Testis (tissue), 3 donors: Measurements from ENCODE around the gene TRIM29. TPM values are rescaled to one million over a fixed set of nuclear protein-coding genes. Genes with fewer than 3 reads are reported as not detected.

Experiments used
- DNase-seq: peaks from one replicate; pipeline ENCODE4 v3.0.0-alpha.2; 2019
- H3K27ac ChIP-seq, 2 donors: fragments of 200-600 bp; sonication (generic); one replicate each; pipeline ENCODE4 v1.5.1; 2019
- H3K27me3 ChIP-seq: fragments of 200-600 bp; sonication (generic); one replicate; pipeline ENCODE4 v1.5.1; 2019
- H3K36me3 ChIP-seq: fragments of 200-600 bp; sonication (generic); one replicate; pipeline ENCODE4 v1.5.1; 2017; ENCODE audit warnings: low read depth; ENCODE audit errors: missing control alignments
- H3K4me1 ChIP-seq: fragments of 200-600 bp; sonication (generic); one replicate; pipeline ENCODE4 v1.5.1; 2019
- H3K4me3 ChIP-seq, 2 donors: fragments of 200-600 bp; sonication (generic); one replicate each; pipeline ENCODE4 v1.5.1; 2017 to 2019
- H3K9me3 ChIP-seq: fragments of 200-600 bp; sonication (generic); one replicate; pipeline ENCODE4 v1.5.1; 2017
- POLR2A ChIP-seq: fragments of 450-650 bp; IDR thresholded peaks from one replicate; pipeline ENCODE4 v1.6.1; 2017; ENCODE audit warnings: antibody characterized with exemption, mild to moderate bottlenecking, moderate library complexity
- WGBS, 2 donors: methylation state at CpG; one replicate each; pipeline ENCODE4 v1.1.5; 2018; 5-methylcytosine and 5-hydroxymethylcytosine counted together
- intact Hi-C: fragments of 100-400 bp; cut with DNase I; formaldehyde crosslinking; loops from one replicate; pipeline ENCODE4 v1.15.1; 2023; ENCODE audit warnings: low total_unique reads
- polyA plus RNA-seq: library from polyadenylated mRNA; stranded (reverse); fragments of 350-450 nt; fragmentation: Illumina TruSeq; extraction: RNeasy Lipid Tissue Mini Kit (QIAGEN cat#74804); gene quantifications from one replicate; pipeline ENCODE4 v1.2.3, GENCODE V29; 2014; ENCODE audit warnings: low read depth, low replicate concordance; ENCODE audit not compliant: insufficient read depth
- total RNA-seq, 2 donors: library from RNA; depleted of rRNA; stranded (reverse); fragments of >200 nt; gene quantifications; one replicate each; pipeline ENCODE4 v1.2.3, GENCODE V29; 2016
- TF ChIP-seq, protein P1 (sequence below), 3 experiments: fragments of 450-650 bp in 2 of 3; fragments of 200-600 bp in 1 of 3; sonication (generic) in 1 of 3; IDR thresholded peaks; one replicate each; pipeline ENCODE4 v1.5.1; 2016 to 2019; ENCODE audit warnings: antibody characterized with exemption in 3 of 3, mild to moderate bottlenecking in 2 of 3, moderate library complexity in 1 of 3

The TRIM29 gene
- total and polyA plus RNA-seq, 3 donors from 2014 or later = 11.6 to 18.2 (median 12.3) TPM

DNA sequence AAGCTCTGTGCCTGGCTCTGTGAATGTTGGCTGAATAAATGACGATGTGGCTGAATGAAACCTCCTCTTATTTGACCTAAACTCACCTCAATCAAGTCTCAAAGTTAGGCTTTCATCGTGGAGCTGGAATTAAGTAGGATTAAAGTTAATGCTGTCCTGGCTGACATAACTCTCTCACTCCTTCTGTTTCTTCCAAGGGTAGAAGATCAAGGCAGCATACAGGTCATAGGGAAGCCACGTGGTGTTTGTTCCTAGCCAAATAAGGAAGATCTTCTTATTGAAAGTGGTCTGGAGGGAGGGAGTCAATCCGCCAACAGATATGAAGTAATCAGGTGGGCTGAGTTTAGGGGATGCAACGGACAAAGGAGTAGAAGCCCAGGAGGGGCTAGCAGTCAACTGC, 59.5 kb downstream of the TRIM29 start:
- DNase-seq = no peak
- no peaks in the 10 kb centered on the region for H3K27me3 ChIP-seq
- no peaks in the 10 kb centered on the region for H3K36me3 ChIP-seq
- no peaks in the 10 kb centered on the region for H3K9me3 ChIP-seq
- intact Hi-C loops = no loop called here
- H3K27ac ChIP-seq = no peak overlapping the region
- no peak overlapping the region for H3K4me3 ChIP-seq
- TF ChIP-seq, protein P1, sequence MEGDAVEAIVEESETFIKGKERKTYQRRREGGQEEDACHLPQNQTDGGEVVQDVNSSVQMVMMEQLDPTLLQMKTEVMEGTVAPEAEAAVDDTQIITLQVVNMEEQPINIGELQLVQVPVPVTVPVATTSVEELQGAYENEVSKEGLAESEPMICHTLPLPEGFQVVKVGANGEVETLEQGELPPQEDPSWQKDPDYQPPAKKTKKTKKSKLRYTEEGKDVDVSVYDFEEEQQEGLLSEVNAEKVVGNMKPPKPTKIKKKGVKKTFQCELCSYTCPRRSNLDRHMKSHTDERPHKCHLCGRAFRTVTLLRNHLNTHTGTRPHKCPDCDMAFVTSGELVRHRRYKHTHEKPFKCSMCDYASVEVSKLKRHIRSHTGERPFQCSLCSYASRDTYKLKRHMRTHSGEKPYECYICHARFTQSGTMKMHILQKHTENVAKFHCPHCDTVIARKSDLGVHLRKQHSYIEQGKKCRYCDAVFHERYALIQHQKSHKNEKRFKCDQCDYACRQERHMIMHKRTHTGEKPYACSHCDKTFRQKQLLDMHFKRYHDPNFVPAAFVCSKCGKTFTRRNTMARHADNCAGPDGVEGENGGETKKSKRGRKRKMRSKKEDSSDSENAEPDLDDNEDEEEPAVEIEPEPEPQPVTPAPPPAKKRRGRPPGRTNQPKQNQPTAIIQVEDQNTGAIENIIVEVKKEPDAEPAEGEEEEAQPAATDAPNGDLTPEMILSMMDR (IDR thresholded peaks at IDR 0.05) = no peak
- no peak for TF ChIP-seq POLR2A
- peaks cover 9% of the 10 kb centered on the region for H3K4me1 ChIP-seq
- 58 to 59% methylated on average over 5 of the region's 5 CpGs for WGBS, 2 donors

DNA sequence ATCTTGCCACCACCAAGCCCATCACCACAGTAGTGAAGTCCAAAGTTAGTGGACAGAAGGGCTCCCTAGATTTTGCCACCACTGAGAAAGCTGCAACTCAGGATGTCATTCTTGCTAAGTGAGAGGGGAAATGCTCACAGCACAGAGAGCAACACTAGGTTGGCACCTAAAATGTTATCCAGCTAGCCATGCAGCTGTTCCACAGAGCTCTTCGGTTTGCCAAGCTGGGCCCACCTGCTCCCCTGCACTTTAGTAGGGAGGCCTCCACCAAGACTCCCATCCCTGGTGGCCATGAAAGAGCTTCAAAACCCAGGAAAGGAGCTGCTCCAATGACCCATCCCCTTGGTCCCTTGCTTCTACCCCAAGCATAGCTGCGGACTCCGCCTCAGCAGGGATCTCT, 63.8 kb downstream of the TRIM29 start:
- TF ChIP-seq POLR2A = no peak
- TF ChIP-seq, protein P1 (IDR thresholded peaks at IDR 0.05) = no peak
- 93% methylated on average over 3 of the region's 3 CpGs; no CpG with 5 or more reads in 1 of the 2 donors for WGBS, 2 donors
- DNase-seq = no peak
- intact Hi-C loops = no loop called here
- H3K4me3 ChIP-seq = no peak overlapping the region
- H3K27me3 ChIP-seq = no peaks in the 10 kb centered on the region
- no peaks in the 10 kb centered on the region for H3K36me3 ChIP-seq
- no peaks in the 10 kb centered on the region for H3K9me3 ChIP-seq
- H3K27ac ChIP-seq = no peak overlapping the region
- no peaks in the 10 kb centered on the region for H3K4me1 ChIP-seq

DNA sequence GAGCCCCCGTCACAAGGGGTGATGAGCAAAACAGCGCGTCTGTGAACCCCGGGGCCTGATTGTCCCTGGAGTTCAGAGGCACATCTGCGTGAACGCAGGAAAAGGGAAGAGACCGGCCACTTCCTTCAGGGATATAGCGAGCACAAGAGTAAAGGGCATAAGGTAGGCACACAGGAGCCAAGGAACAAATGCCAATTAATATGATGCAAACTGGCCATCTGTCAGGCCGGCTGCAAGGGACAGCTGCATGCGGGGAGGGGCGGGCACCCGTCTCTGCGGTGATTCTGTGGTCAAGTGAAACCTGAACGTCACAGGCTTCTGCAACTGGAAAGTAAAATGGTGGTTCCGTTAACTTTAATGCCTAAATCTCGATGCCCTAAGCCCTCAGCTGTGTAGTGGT, 64.7 kb downstream of the TRIM29 start:
- no peak overlapping the region for H3K4me3 ChIP-seq
- H3K36me3 ChIP-seq = no peaks in the 10 kb centered on the region
- no peaks in the 10 kb centered on the region for H3K27me3 ChIP-seq
- no peak for DNase-seq
- H3K4me1 ChIP-seq = no peaks in the 10 kb centered on the region
- intact Hi-C loops = no loop called here
- no peaks in the 10 kb centered on the region for H3K9me3 ChIP-seq
- WGBS, 2 donors = 88 to 93% methylated on average over 16 of the region's 16 CpGs
- TF ChIP-seq, protein P1 (IDR thresholded peaks at IDR 0.05) = no peak
- no peak for TF ChIP-seq POLR2A
- H3K27ac ChIP-seq = no peak overlapping the region

DNA sequence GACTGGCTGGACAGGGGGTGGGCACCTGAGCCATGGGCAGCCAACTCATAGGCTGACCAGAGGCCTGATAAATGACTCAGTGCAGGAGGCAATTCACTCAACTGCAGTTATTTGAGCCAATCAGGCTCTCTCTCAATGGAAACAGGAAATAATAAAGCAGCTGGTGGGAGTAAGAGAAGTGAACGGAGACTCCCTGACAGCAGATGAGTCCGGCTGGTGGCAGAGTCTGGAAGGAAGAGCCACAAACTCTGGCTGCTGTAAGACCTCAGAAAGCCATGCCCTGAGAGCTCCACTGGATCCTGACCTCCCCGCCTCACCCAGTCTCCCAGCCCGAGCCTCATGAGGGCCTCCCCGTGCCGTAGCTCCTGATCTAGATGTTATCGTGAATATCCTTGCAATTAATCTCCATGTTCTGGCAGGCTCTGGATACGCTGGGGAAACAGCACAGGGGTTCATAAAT, 69.8 kb downstream of the TRIM29 start:
- Histone ChIP-seq H3K27ac (no peak overlapping the region), H3K27me3 (no peaks in the 10 kb centered on the region), H3K4me1 (no peaks in the 10 kb centered on the region), H3K4me3 (no peak overlapping the region), H3K36me3 (no peaks in the 10 kb centered on the region), H3K9me3 (no peaks in the 10 kb centered on the region)
- 31 to 51% methylated on average over 8 of the region's 8 CpGs for WGBS, 2 donors
- DNase-seq = no peak
- TF ChIP-seq, protein P1 (IDR thresholded peaks at IDR 0.05) = no peak
- no peak for TF ChIP-seq POLR2A
- intact Hi-C loops = no loop called here

DNA sequence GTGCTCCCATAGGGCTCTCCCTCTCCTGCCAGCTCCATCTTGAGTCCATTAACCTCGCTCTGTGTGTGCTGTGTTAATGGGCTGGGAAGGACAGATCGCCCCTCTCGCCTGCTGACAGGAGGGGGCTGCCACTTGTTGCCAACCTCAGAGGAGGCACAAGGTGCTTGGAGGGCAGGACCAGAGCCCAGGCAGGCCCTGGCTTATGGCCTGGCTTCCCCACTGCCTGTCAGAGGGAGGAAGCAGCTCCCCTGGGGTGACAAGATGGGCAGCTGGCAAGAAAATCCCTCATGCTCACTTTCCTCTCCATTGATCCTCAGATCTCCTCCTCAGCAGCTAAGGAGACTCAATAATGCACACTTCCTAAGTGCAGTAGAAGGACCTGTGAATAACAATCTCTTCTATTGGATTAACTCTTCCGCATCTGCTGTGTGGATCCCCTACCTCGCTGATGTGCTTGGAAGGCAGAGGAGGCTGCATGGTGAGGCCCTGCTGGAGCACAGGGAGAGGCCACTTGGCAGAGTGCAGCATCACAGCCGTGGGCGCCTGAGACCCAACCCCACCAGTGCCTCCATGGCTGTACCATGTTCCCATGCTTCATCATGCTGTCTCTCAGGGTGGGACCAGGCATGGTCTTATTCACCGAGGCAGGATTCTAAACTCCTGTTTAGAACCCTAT, 70.3 kb downstream of the TRIM29 start:
- Histone ChIP-seq H3K4me3 (no peak overlapping the region), H3K36me3 (no peaks in the 10 kb centered on the region), H3K27ac (no peak overlapping the region), H3K4me1 (no peaks in the 10 kb centered on the region), H3K27me3 (no peaks in the 10 kb centered on the region), H3K9me3 (no peaks in the 10 kb centered on the region)
- TF ChIP-seq, protein P1 (IDR thresholded peaks at IDR 0.05) = no peak
- TF ChIP-seq POLR2A = no peak
- no peak for DNase-seq
- WGBS, 2 donors = 72% methylated on average over 8 of the region's 8 CpGs; no CpG with 5 or more reads in 1 of the 2 donors
- intact Hi-C loops = no loop called here
